Measurements from ENCODE around the gene ARHGAP27. TPM values are rescaled to one million over a fixed set of nuclear protein-coding genes. Genes with fewer than 3 reads are reported as not detected.

Gene ARHGAP27
- total RNA-seq, 2 experiments from 2014 or later: 37.8 to 40.9 TPM

DNA sequence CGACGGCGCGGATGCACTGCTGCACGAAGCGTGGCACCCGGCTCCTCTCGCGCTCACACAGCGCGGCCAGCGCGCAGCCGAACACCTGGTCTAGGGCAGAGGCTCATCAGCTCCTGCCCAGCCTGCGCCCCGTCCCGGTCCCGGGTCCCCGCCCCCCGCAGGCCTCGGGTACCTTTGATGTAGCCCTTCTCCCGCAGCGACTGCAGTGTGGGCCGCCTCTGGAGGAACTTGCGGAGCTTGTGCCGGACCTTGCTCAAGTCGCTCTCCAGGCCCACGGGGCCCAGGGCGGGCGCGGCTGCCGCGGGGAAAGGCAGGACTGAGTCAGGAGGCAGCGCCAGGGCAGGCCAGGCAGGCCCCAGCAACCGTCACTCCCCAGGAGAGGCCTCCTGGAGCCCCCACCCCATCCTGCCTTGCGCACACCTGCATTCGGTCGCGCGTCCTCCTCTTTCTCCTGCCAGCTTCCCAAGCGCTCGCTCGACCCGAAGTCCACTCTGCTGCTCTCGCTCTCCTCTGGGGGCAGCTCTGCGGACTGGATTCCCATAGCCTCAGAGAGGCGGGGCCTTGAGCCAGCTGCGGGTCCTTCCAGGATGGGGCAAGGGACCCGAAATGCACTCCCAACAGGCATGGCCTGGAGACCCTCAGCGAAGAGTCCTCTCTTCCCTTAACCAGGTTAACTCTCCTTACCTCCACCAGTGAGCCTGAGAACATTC is 36.0 kb downstream of the ARHGAP27 start:
- DNase-seq: no peak
- no peak for TF ChIP-seq CTCF (IDR thresholded peaks at IDR 0.05)

GRCh38 chr17:45395569-45396415 is 36.9 kb downstream of the ARHGAP27 start:
- no peak for TF ChIP-seq CTCF (IDR thresholded peaks at IDR 0.05)
- Mint-ChIP-seq H3K27me3 (no peaks in the 10 kb centered on the region), H3K36me3 (ENCODE audit: low read depth) (peaks cover 12% of the 10 kb centered on the region), H3K4me1 (ENCODE audit: low read depth) (peaks cover 5% of the 10 kb centered on the region), H3K9me3 (no peaks in the 10 kb centered on the region), H3K4me3 (no peak overlapping the region), H3K27ac (no peak overlapping the region)
- ChIA-PET POLR2A (interaction anchor here (3.9 kb wide), 1 partner anchor 13 kb away, joined by 14 read pairs; no protein-coding TSS in a partner anchor), CTCF (interaction anchor here (0.9 to 10.0 kb wide), 6 partner anchors 10 to 261 kb away, joined by 3 to 74 read pairs (median 4); partner anchors contain the start of gene ACBD4)
- intact Hi-C loops (cut with micrococcal nuclease): no loop called here
- no peak for DNase-seq
- ATAC-seq: no peak

More for the DNA sequence above, 36.0 kb downstream of the ARHGAP27 start:
- H3K4me3 Mint-ChIP-seq: no peak overlapping the region
- H3K4me1 Mint-ChIP-seq (ENCODE audit: low read depth): peaks cover under 1% of the 10 kb centered on the region
- H3K27me3 Mint-ChIP-seq: no peaks in the 10 kb centered on the region
- H3K27ac Mint-ChIP-seq: no peak overlapping the region
- intact Hi-C loops (cut with micrococcal nuclease): no loop called here
- no peak for ATAC-seq
- ChIA-PET CTCF (interaction anchor here (1.0 to 10.0 kb wide), 9 partner anchors 11 to 261 kb away, joined by 3 to 74 read pairs (median 3); partner anchors contain the start of gene ACBD4), POLR2A (interaction anchor here (3.9 kb wide), 1 partner anchor 12 kb away, joined by 14 read pairs; no protein-coding TSS in a partner anchor)
- H3K9me3 Mint-ChIP-seq: no peaks in the 10 kb centered on the region
- peaks cover 17% of the 10 kb centered on the region for H3K36me3 Mint-ChIP-seq (ENCODE audit: low read depth)

DNA sequence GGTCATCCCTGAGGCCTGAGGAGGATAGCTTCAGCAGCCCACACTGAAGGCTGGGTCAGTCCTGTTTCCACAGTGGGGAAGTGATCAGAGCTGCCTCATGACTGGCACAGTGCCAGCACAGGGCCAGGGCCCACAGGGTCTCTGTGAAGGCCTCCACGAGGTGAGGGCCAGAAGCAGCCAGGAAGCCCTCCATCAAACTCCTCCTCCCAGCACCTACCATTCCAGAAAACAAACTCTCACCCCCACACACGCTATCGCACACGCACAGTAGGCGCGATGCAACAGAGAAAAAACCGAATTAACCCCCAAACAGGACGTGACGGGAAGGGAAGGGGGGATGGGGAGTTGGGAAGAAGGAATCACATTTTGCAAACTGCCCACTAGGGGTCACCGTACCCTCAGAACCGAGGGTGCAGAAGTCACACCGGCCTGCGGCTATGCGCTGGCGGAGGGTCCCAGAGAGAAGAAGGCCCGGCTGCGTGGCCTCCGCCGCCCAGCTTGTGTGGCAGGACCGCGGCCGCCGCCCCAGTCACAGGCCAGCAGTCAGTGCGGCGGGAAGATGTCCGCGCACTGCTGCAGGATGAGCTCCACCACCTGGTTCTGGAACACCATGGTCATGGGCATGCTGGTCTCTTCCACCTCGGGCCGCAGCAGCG is 37.6 kb downstream of the ARHGAP27 start:
- Mint-ChIP-seq H3K36me3 (ENCODE audit: low read depth) (peaks cover 12% of the 10 kb centered on the region), H3K4me3 (no peak overlapping the region), H3K27ac (peak overlapping the region; percentile 52), H3K4me1 (ENCODE audit: low read depth) (peaks cover 5% of the 10 kb centered on the region), H3K27me3 (no peaks in the 10 kb centered on the region), H3K9me3 (no peaks in the 10 kb centered on the region)
- peak; percentile 79 for TF ChIP-seq CTCF (IDR thresholded peaks at IDR 0.05)
- ATAC-seq: peak; percentile 70
- peak; percentile 62 for DNase-seq
- ChIA-PET POLR2A (interaction anchor here (1.0 to 1.3 kb wide), 2 partner anchors 75 to 167 kb away, joined by 3 read pairs; no protein-coding TSS in a partner anchor), CTCF (interaction anchor here (0.9 to 11.7 kb wide), 7 partner anchors 9 to 260 kb away, joined by 3 to 270 read pairs (median 4); partner anchors contain the start of gene ACBD4)
- intact Hi-C loops (cut with micrococcal nuclease): no loop called here

- H3K36me3 Mint-ChIP-seq (ENCODE audit: low read depth): peaks cover 12% of the 10 kb centered on the region
These were observed 38.1 kb downstream of the ARHGAP27 start for GRCh38 chr17:45394564-45394912.

More at GRCh38 chr17:45394564-45394912, 38.1 kb downstream of the ARHGAP27 start:
- ATAC-seq (no peak), DNase-seq (no peak)
- no peak for TF ChIP-seq CTCF (IDR thresholded peaks at IDR 0.05)
- Mint-ChIP-seq H3K27me3 (peaks cover 2% of the 10 kb centered on the region), H3K4me1 (ENCODE audit: low read depth) (peaks cover 7% of the 10 kb centered on the region), H3K27ac (no peak overlapping the region), H3K9me3 (no peaks in the 10 kb centered on the region), H3K4me3 (no peak overlapping the region)
- intact Hi-C loops (cut with micrococcal nuclease): no loop called here
- POLR2A ChIA-PET: interaction anchor here (1.0 to 1.3 kb wide), 2 partner anchors 74 to 166 kb away, joined by 3 read pairs; no protein-coding TSS in a partner anchor
- CTCF ChIA-PET: interaction anchor here (0.7 to 11.7 kb wide), 9 partner anchors 9 to 259 kb away, joined by 3 to 270 read pairs (median 3); partner anchors contain the start of gene ACBD4

Measured in activated CD8-positive, alpha-beta T cell treated with anti-CD3 and anti-CD28 coated beads for 36 hours (primary cell).